Kidney tubule cell (primary cell): ENCODE results near the gene TNFSF11.
A peak's percentile ranks its signal among the peaks of the same experiment; 100 is the strongest.
"Not testable (repeated sequence)": the region's sequence is repeated elsewhere in the genome, so short reads cannot be mapped to it uniquely, and the experiment has no call there.

Experiments
- DNase-seq: peaks from one replicate; pipeline ENCODE4 v3.0.0-alpha.2; 2018; ENCODE audit warnings: low spot score

Gene TNFSF11

DNA sequence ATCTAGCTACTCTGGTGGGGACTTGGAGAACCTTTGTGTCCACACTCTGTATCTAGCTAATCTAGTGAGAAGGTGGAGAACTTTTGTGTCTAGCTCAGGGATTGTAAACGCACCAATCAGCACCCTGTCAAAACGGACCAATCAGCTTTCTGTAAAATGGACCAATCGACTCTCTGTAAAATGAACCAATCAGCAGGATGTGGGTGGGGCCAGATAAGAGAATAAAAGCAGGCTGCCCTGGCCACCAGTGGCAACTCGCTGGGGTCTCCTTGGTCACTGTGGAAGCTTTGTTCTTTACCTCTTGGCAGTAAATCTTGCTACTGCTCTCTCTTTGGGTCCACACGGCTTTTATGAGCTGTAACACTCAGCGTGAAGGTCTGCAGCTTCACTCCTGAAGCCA, 13.6 kb upstream of the TNFSF11 start:
- not testable (repeated sequence) for DNase-seq

DNA sequence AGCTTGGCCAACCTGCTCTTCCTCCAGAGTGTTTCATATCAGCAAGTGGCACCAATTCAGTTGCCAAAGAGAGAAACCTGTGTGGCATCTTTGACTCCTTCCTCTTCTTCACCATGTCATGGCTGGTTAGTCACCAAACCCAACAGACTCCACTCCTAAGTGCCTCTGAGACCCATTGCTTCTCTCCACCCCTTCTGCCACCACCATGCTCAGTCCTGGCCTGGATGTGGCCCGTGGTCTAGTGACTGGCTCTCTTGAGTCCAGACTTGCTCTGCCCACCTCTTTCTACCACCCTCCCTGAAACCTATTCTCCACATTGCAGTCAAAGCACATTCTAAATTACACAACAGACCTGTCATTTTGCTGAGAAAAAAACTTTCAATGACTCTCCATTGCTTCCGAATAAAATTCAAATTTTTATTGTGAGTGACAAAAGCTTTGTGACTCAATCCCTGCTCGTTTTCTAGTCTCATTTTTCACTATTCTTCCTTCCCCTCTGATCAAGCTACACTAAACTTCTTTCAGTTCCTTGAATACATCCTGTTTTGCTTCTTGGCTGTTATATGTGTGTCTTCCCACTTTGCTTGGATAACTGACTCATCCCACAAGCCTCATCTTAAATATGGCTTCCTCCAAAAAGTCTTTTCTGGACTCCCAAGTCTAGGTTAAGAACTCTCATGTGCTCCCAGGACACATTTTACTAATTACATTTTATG, 12.0 kb upstream of the TNFSF11 start:
- DNase-seq, result peak; percentile 25

DNA sequence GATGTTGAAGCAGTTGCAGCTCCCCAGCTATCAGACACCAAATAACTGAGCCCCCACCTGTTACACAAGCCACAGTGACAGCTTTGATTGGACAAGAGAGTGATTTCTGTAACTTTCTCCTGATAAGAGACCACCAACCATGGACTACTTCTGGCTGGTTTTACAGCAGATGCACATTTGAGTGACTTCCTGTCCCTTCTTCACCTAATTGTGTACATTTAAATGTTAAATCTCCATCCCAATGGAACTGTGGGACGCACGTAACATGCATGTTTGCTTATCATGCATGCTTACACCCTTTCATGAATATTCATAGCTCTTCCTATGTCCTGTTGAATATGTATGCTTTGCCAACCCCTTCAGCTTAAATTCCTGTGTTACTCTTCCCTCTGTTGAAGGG, 6.0 kb upstream of the TNFSF11 start:
- no peak for DNase-seq

DNA sequence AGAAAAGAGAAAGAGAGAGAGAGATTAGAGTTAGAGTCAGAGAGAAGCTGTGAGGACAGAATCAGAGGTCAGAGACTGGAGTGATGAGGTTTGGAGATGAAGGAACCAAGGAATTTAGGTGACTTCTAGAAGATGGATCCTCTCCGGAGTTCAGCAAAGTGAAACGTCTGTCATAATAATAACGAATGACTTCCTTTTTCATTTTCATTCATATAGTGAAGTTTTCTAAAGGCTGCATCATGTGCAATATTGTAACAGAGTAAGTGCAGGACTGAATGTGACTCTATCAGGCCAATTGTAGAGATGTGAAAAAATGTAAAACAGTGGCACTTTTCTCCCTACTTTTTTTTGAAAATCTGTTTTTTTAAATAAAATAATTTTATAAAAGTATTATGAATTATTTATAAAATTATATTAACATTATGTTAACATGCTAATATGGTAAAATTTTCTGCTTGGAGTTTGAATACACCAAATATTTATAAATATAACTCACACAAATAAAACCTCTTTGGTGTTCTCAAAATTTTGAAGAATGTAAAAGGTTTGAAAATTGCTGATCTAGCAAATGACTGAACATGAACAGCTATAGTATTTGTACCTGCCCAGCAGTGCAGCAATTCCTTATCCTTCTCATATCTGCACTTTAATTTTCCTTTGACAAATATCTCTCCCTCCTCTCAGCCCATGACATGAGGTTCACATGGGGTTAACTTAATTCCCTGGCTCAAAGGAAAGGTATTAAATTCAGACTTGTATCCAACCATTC, 4.2 kb upstream of the TNFSF11 start:
- no peak for DNase-seq

DNA sequence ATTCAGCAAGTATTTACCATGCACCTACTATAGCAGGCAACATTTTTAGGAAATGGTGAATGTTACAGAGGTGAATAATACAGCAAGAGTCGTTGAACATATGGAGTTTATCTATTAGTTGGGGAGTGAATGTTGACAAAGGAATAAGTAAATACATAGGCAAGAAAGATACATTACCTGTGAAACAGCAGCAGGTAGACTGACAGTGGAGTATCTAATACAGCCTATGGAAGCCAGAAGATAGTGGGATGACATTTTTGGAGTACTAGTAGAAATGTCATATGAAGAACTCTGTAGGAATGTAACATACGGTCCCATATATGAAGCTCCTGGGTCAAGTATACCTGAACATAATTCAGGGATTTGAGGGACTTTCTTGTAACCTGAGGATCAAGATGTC, 2.1 kb upstream of the TNFSF11 start:
- DNase-seq, result no peak

DNA sequence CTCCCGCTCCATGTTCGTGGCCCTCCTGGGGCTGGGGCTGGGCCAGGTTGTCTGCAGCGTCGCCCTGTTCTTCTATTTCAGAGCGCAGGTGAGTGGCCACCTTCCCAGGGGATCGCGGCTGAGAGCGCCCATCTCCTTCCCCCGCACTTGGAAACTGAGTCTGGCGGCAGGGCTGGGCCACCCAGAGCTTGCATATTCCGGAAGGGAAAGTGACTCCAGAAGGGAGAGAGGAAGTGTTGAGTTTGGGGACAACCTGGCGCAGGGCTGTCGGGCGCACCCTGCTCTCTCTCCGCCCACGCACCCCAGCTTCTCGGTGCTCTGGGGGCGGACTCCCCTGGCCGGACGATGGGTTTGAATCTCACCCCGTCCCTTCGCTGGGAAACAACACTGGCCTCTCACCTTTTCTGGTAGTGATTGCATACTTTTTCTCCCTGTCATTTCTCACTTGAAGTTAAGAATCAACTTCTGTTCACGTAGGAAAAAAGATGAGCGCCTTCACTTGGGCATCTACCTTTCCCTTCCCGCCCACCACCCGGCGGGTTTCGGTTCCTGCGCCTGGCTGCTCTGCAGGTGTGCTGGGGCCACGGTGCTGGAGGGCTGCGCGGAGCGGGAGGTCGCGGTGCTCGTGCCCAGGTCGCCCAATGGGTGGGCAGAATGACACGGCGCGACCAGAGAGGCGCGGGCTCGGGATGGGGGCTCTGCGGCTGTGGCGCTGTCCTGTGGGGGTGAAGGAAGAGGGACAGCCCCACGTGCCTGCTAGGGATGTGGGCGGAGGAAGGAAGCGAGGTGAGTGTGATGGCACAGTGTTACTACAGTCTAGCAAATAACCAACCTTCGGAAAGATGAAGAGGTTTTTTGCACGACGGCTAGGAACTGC, 721 bp downstream of the TNFSF11 start:
- peak; percentile 12 for DNase-seq

DNA sequence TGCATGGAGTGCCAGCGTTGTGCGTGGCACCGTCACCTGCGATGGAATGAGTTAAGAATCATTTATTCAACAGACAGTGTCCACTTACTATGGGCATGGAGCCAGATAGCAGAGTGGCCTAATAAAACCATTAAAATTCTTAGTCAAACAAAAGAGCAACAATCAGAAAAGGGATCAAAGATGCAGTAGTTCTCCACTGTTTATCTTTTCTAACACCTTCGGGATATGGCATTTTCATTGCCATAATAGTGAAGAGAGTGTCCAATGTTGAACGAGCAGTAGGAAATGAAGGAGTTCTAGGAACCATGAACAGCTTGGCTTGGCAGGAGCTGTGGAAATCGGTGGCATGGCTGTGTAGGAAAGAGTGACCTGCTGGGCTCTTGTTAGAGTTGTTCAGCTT, 2.0 kb downstream of the TNFSF11 start:
- no peak for DNase-seq

DNA sequence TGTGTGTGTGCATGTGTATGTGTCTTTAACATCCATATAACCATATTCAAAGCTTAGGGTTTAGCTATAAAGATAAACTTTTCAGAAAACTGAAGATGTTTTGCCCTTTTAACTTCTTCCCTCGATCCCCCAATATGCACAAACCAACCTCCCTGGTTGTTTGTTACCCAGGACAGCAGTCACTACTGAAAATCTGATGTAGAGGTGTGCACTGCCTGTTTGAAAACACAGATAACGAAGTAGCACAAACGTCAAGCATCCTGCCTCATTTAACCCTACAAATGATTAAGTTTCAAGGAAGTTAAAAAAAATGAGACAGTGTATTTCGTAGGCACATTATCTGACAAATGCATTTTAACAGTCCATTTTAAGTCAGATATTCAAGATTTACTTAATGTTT, 3.6 kb downstream of the TNFSF11 start:
- DNase-seq, result no peak

DNA sequence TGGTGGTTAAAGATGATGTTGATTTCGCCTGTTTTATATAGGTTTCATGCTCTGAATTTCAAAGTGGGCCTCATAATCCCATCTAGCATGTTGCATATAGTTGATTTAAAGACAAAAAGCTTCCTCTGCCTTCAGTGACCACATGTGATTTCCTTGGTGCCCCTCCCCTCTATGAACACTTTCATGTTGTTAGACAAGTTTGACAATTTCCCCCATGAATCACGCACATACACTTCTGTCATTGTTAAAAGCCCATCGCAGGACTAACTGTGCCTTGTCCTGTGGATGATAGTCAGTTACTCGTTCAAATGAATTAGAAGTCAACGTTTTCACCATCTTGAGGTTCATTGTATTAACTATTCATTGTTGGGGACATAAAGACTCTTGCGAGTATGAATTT, 6.7 kb downstream of the TNFSF11 start:
- no peak for DNase-seq

DNA sequence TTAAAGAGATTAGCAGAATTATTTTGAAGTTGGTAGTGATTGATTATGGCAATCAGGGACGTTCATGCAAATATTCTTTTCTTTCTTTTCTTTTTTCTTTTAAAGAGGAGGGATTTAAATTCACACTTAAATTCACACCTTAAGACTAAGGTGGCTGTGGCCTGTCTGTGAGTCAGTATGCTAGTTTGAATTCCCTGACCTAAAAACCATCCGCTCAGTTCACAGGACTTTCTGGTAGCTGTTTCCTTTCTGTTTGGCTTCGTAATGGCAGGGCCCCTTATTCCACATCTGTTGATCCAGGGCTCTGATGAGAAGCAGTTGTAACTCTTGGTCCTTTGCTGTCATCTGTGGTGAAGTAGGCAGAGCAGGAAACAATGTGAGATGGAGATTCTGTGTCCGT, 7.5 kb downstream of the TNFSF11 start:
- DNase-seq, result no peak

DNA sequence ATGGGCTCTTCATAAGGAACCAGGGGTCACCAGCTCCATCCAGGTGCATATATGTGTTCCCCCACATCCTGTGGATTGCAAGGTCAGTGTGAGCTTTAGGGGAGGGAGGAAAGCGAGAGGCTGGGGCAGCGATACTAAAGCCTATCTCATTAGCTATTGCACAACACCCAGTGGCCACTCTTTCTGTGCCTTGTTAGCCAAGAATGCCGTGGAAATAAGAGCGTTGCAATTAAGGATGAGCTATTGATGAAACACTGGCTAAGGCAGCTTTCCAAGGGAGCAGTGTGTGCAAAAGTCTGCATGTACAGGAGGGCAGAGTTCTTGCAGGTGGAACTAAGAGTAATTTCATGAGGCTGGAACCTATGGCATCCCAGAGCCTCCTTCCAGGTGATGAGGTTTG, 17.6 kb downstream of the TNFSF11 start:
- DNase-seq, result no peak

DNA sequence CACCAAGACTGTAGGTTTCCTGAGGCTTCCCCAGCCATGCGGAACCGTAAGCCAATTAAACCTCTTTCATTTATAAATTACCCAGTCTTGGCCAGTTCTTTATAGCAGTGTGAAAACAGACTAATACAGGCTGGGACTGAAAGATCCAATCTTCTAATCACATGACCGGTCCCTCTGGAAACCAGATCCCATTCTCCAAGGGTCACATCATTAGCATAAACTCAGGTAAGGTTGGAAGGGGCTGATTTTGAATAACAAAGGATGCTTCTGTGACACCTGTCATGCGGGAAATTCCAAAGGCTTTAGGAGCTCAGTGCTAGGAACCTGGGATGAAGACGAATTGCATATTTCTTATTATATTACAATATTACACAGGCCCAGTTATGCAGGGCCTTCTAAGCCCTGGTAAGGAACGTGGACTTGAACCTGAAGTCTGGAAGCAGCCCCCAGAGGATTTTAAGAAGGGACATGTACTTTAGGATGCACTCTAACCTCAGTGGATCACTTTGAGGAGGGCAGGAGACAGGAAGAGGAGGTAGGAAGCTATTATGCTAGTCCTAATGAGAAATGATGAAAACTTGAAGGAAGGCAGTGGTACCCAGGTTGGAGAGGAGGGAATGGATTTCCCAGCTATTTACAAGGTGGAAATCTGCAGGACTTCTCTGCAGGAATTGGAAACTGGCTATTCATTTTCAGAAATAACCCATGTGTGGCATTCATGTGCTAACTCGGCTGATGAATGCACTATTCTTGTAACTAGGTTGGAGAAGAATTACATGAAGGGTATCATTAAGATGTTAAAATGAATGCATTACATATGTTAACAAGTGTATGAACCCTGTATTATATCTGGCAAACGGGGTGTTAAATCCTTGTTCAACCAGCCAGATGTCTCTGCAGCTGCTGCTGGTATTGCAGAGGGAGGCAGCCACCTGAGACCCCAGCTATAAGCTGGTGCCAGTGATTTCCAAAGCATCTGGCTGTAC, 19.3 kb downstream of the TNFSF11 start:
- no peak for DNase-seq

DNA sequence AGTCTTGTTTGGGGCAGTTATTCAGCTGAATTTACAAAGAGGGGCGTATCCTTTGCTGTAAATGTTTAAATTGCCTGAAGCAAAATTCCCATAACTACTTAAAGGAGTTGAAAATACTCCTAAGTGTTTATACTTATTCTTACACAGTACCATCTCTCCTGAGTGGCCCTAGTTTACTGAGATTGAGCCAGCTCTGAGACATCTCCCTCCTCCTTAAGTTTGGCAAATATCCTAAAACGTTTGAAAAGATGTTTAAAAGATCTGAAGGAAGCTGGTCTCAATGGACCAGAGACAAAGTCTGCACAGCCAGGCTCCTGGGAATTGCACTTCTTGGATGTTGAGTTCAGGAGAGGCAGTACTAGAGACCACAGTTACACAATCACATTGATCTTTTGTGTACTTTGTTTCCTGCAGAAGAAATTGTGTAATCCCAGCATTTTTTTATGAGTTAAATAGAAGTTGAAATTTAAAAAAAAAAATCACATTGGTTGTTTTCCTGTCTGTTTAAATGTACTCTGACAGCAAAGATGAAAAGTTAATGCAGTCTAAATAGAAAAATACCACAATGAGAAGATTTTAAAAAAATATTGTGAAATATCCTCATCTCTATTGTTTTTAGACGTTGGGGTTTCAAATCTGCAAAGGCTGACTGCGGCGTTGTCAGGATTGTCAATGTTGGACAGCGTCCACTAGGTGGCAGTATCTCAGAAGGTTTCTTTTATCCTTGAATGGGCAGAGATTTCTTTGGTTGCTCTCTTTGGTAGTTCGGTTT, 20.7 kb downstream of the TNFSF11 start:
- peak; percentile 59 for DNase-seq

DNA sequence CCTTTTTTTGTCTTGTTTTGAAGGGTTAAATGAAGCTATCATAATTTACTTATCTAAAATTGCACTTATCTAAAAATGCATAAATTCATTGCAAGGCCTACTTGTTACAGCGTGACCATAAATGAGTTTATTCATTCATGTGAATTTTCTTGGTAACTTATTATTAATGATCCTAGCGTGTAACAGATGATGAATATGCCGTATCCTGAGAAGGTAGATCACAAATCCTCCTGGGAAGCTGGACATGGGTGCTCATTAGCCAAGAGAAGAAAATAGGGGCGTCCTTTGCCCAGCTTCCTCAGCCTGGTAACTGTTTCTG, 21.3 kb downstream of the TNFSF11 start:
- no peak for DNase-seq

DNA sequence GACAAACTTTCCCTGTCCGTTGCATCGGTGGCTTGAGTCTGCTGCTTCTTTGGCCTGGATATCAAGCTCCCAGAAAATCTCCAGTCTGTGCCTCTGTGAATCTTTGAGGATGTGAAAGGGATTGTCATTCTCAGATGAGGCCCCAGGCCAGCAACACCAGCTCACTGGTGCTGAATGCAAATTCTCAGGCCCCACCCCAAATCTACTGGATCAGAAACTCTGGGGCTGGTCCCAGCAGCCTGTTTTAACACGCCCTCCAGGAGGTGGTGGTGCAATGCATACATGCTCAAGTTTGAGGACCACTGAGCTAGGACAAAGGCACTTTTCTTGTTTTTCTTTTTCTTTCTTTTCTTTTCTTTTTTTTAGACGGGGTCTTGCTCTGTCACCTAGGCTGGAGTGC, 23.6 kb downstream of the TNFSF11 start:
- DNase-seq, result no peak

DNA sequence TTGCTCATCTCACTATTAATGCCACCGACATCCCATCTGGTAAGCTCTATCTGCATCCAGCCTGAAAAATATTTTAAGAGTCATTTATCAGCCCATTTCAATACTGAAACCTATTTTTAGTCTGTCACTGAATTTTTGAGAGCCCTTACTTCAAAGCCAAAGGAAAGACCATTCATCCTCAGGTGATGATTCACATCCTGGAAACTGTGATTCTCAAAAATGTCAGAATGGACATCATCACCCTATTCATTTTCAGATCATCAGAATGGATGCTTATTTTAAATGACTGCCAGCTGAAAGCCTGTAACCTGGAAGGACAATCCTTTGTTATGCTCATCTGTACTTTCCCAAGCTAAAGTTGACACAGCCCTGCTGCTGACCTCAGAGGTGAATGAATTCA, 27.0 kb downstream of the TNFSF11 start:
- DNase-seq, result peak; percentile 39

DNA sequence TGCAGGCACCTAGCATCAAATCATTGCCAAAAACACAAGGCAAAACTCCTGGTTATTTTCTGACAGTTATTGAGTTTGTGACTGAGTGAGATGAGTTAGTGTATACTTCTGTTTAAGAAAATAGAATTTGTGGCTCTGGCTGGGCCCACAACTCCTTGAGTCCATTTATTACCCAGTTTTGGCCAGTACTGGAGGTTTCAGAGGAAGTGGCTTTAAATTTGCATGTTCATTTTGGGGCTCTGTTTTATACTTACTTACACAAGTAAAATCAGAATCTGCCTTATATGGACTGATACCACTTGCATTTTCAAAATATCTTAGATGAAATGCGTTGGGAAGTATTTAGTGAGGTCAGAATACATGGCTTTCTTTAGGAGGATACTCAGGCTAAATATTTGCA, 29.0 kb downstream of the TNFSF11 start:
- DNase-seq, result no peak

DNA sequence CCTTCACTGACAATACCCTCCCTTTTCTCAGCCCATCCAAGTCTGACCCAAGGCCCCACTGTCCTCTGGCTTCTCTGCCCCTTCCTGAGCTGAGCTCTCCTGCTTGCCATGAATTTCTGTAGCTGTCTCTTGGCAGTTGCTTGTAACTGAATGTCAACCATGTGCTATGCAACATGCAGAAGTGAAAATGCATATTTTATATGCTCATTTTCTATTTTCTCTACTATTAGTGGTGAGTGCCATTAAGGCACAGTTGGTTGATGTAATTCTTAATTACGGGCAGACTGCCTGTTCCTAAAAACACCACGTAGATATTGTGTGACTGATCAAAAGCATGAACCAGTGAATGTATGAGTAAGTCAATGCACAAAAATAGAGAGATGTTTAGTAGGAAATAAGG, 29.6 kb downstream of the TNFSF11 start:
- no peak for DNase-seq

DNA sequence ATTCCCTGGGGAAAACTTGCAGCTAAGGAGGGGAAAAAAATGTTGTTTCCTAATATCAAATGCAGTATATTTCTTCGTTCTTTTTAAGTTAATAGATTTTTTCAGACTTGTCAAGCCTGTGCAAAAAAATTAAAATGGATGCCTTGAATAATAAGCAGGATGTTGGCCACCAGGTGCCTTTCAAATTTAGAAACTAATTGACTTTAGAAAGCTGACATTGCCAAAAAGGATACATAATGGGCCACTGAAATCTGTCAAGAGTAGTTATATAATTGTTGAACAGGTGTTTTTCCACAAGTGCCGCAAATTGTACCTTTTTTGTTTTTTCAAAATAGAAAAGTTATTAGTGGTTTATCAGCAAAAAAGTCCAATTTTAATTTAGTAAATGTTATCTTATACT, 33.6 kb downstream of the TNFSF11 start:
- no peak for DNase-seq

DNA sequence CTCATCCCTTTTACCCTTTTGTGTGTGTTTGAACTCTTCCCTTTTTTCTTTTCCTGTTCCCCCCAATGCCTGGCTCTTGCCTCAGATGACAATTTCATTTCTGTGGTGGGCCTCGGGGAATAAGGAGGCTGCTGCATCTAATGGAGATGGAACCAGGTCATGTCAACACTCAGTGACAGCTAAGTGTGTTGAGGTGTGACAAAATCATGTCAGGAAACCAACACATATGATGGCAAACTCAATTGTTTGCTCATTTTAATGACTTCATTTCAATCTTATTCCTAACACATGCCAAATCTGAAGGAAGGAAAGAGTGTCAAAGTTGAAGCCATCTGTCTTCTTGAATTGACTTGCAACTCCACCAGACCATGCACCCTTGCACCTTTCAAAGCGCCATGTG, 36.7 kb downstream of the TNFSF11 start:
- no peak for DNase-seq
